ENCODE data around the gene NISCH.

DNA sequence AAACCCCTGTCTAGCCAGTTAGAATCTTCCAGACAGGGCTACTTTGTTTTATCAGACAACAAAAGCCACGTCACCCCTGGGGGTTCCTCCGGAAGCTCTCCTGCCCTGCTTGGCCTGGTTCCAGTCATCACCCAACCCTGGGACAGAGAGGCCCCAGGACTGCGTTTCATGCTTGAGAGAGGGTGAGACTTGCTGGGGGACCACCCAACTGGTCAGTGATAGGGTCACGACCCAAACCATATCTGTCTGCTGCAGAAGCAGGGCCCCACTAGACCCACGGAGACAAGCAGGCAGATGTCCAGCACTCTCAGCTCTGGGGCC is 77.1 kb downstream of the NISCH start:
- TF ChIP-seq RAD21 (IDR thresholded peaks at IDR 0.05; ENCODE audit: low read depth) (no peak), NFIC (IDR thresholded peaks at IDR 0.05) (no peak), YY1 (IDR thresholded peaks at IDR 0.05; ENCODE audit: low read depth) (no peak), EP300 (IDR thresholded peaks at IDR 0.05; ENCODE audit: borderline replicate concordance) (no peak), FOXM1 (IDR thresholded peaks at IDR 0.05; ENCODE audit: borderline replicate concordance, low read depth) (no peak), TAF1 (IDR thresholded peaks at IDR 0.05; ENCODE audit: low read depth) (no peak), TCF12 (IDR thresholded peaks at IDR 0.05; ENCODE audit: low read depth) (no peak), ZBTB7A (IDR thresholded peaks at IDR 0.05; ENCODE audit: low read depth) (no peak)
- TF ChIP-seq, protein P1, sequence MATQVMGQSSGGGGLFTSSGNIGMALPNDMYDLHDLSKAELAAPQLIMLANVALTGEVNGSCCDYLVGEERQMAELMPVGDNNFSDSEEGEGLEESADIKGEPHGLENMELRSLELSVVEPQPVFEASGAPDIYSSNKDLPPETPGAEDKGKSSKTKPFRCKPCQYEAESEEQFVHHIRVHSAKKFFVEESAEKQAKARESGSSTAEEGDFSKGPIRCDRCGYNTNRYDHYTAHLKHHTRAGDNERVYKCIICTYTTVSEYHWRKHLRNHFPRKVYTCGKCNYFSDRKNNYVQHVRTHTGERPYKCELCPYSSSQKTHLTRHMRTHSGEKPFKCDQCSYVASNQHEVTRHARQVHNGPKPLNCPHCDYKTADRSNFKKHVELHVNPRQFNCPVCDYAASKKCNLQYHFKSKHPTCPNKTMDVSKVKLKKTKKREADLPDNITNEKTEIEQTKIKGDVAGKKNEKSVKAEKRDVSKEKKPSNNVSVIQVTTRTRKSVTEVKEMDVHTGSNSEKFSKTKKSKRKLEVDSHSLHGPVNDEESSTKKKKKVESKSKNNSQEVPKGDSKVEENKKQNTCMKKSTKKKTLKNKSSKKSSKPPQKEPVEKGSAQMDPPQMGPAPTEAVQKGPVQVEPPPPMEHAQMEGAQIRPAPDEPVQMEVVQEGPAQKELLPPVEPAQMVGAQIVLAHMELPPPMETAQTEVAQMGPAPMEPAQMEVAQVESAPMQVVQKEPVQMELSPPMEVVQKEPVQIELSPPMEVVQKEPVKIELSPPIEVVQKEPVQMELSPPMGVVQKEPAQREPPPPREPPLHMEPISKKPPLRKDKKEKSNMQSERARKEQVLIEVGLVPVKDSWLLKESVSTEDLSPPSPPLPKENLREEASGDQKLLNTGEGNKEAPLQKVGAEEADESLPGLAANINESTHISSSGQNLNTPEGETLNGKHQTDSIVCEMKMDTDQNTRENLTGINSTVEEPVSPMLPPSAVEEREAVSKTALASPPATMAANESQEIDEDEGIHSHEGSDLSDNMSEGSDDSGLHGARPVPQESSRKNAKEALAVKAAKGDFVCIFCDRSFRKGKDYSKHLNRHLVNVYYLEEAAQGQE (IDR thresholded peaks at IDR 0.05; ENCODE audit: low read depth) = no peak
- TF ChIP-seq, protein P2, sequence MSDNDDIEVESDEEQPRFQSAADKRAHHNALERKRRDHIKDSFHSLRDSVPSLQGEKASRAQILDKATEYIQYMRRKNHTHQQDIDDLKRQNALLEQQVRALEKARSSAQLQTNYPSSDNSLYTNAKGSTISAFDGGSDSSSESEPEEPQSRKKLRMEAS (IDR thresholded peaks at IDR 0.05) = no peak

Data from Ishikawa (cell line).